HepG2 (cell line): ENCODE data around the gene GDPD4. TPM values are rescaled to one million over a fixed set of nuclear protein-coding genes. Genes with fewer than 3 reads are reported as not detected.

ENCODE experiments used
- ATAC-seq: fragments of 200-7000 bp; cut with Tn5 transposase; 3 replicates; pipeline ENCODE4 v1.9.1; 2020; ENCODE audit warnings: mild to moderate bottlenecking, moderate library complexity
- BruUV-seq: library from RNA; stranded (reverse); fragments of 400-500 nt; replicated peaks from 2 replicates; lab custom pipeline; 2021; lab: Mats Ljungman, UMichigan
- CTCF ChIA-PET: fragments of 300-600 bp; formaldehyde crosslinking; extraction: SDS; loops from one replicate; lab custom pipeline; 2021; ENCODE audit warnings: low total read pairs, inconsistent platforms, low intra/inter-chr PET ratio; lab: Yijun Ruan, JAX
- POLR2A ChIA-PET: fragments of 350-600 bp; sonication (Branson Sonifier 250); formaldehyde crosslinking; loops from one replicate; lab custom pipeline; 2020; ENCODE audit warnings: antibody characterized with exemption, inconsistent platforms; lab: Yijun Ruan, JAX
- DNase-seq: peaks from one replicate; pipeline ENCODE4 v3.0.0-alpha.2; 2015; ENCODE audit warnings: low spot score
- FAIRE-seq: peaks from 3 replicates; lab custom pipeline; 2011; peaks lifted over from hg19 to GRCh38; lab: Jason Lieb, UNC
- H2AFZ ChIP-seq: one replicate; pipeline ENCODE4 v1.6.1; 2011; ENCODE audit warnings: low read length, inconsistent platforms
- H3K27ac ChIP-seq: fragments of 300-600 bp; 3 replicates; pipeline ENCODE4 v1.8.0; 2011; ENCODE audit warnings: mixed run types, mild to moderate bottlenecking, mixed read lengths, low read length, inconsistent platforms; ENCODE audit not compliant: insufficient read depth; ENCODE audit errors: extremely low read length
- H3K27me3 ChIP-seq, 2 experiments: fragments of 200-600 bp in 1 of 2; 2 replicates in 1 of 2; 3 replicates in 1 of 2; pipeline versions ENCODE4 v1.6.0 to v1.8.0; 2011; ENCODE audit warnings: low read length in 2 of 2, mild to moderate bottlenecking in 2 of 2, moderate library complexity in 2 of 2, inconsistent platforms in 1 of 2; ENCODE audit not compliant: insufficient read depth in 2 of 2, control insufficient read depth in 1 of 2
- H3K36me3 ChIP-seq, 2 experiments: fragments of 200-600 bp in 1 of 2; replicated peaks in 1 of 2; 2 replicates in 1 of 2; 3 replicates in 1 of 2; pipeline versions ENCODE4 v1.5.1 to v1.8.0; 2011; ENCODE audit warnings: low read length in 2 of 2, inconsistent platforms in 1 of 2; ENCODE audit not compliant: insufficient read depth in 2 of 2, control insufficient read depth in 1 of 2
- H3K4me1 ChIP-seq: 2 replicates; pipeline ENCODE4 v1.5.1; 2012; ENCODE audit warnings: low read length, inconsistent platforms; ENCODE audit not compliant: insufficient read depth
- H3K4me2 ChIP-seq: 2 replicates; pipeline ENCODE4 v1.6.0; 2011; ENCODE audit warnings: low read depth, low read length, inconsistent platforms
- H3K4me3 ChIP-seq, 3 experiments: fragments of 200-600 bp in 1 of 3; sonication (generic), shearing (Covaris generic) in 1 of 3; replicated peaks in 1 of 3; 2 replicates each; pipeline ENCODE4 v1.5.1; 2011 to 2016; ENCODE audit warnings: low read length in 3 of 3, inconsistent platforms in 2 of 3, low read depth in 2 of 3, mild to moderate bottlenecking in 2 of 3, control low read depth in 1 of 3, mixed read lengths in 1 of 3; ENCODE audit not compliant: insufficient read depth in 1 of 3
- H3K79me2 ChIP-seq: one replicate; pipeline ENCODE4 v1.6.1; 2011; ENCODE audit warnings: low read length, inconsistent platforms; ENCODE audit not compliant: insufficient read depth
- H3K9ac ChIP-seq: 2 replicates; pipeline ENCODE4 v1.6.0; 2011; ENCODE audit warnings: mild to moderate bottlenecking, low read depth, low read length, inconsistent platforms; ENCODE audit not compliant: insufficient read depth
- H3K9me3 ChIP-seq: 2 replicates; pipeline ENCODE4 v1.5.1; 2012; ENCODE audit warnings: mild to moderate bottlenecking, low read length
- H4K20me1 ChIP-seq: 2 replicates; pipeline ENCODE4 v1.6.0; 2011; ENCODE audit warnings: inconsistent platforms, mild to moderate bottlenecking, low read length, moderate library complexity; ENCODE audit not compliant: insufficient read depth
- CCDC6 ChIP-seq: sonication (generic); formaldehyde crosslinking; IDR thresholded peaks from 2 replicates; pipeline ENCODE4 v1.8.1; 2022; ENCODE audit warnings: mild to moderate bottlenecking, missing genetic modification reagents, moderate library complexity
- MTF2 ChIP-seq: sonication (generic); formaldehyde crosslinking; IDR thresholded peaks from 2 replicates; pipeline ENCODE4 v1.5.0; 2020; ENCODE audit warnings: missing genetic modification reagents, borderline replicate concordance
- PHB2 ChIP-seq: fragments of 450-650 bp; IDR thresholded peaks from 2 replicates; pipeline ENCODE4 v1.6.1; 2018; ENCODE audit not compliant: partially characterized antibody
- RAD51 ChIP-seq: fragments of 450-650 bp; IDR thresholded peaks from 2 replicates; pipeline ENCODE4 v1.6.1; 2016; ENCODE audit warnings: borderline replicate concordance
- RORA ChIP-seq: sonication (generic); formaldehyde crosslinking; IDR thresholded peaks from 2 replicates; pipeline ENCODE4 v1.5.0; 2020; ENCODE audit warnings: mild to moderate bottlenecking, missing genetic modification reagents, moderate library complexity
- SALL1 ChIP-seq: sonication (generic); formaldehyde crosslinking; IDR thresholded peaks from 2 replicates; pipeline ENCODE4 v1.8.0; 2022; ENCODE audit warnings: mild to moderate bottlenecking, missing genetic modification reagents
- SOX13 ChIP-seq, 3 experiments: fragments of 450-650 bp in 1 of 3; sonication (generic) in 1 of 3; formaldehyde crosslinking in 1 of 3; IDR thresholded peaks in 2 of 3; conservative IDR thresholded peaks in 1 of 3; 2 replicates each; pipeline versions ENCODE4 v1.5.0 to v1.6.1; 2016 to 2020; ENCODE audit warnings: antibody characterized with exemption in 1 of 3, mild to moderate bottlenecking in 1 of 3, missing compliant biosample characterization in 1 of 3, missing genetic modification reagents in 1 of 3, moderate library complexity in 1 of 3
- SRY ChIP-seq: sonication (generic); formaldehyde crosslinking; IDR thresholded peaks from 2 replicates; pipeline ENCODE4 v1.8.0; 2022; ENCODE audit warnings: mild to moderate bottlenecking, missing genetic modification reagents
- TBX3 ChIP-seq: fragments of 450-650 bp; IDR thresholded peaks from 2 replicates; pipeline ENCODE4 v1.6.1; 2017; ENCODE audit warnings: antibody characterized with exemption, mild to moderate bottlenecking, inconsistent platforms, borderline replicate concordance
- ZKSCAN8 ChIP-seq: IDR thresholded peaks from 2 replicates; pipeline ENCODE4 v1.6.1; 2016; ENCODE audit warnings: borderline replicate concordance, missing genetic modification reagents, missing compliant biosample characterization
- ZNF446 ChIP-seq: sonication (generic); formaldehyde crosslinking; IDR thresholded peaks from 2 replicates; pipeline ENCODE4 v1.5.0; 2020; ENCODE audit warnings: mild to moderate bottlenecking, missing genetic modification reagents
- ZNF772 ChIP-seq: sonication (generic); formaldehyde crosslinking; IDR thresholded peaks from 2 replicates; pipeline ENCODE4 v1.5.0; 2020; ENCODE audit warnings: mild to moderate bottlenecking, missing genetic modification reagents
- ZNF780A ChIP-seq: sonication (generic); formaldehyde crosslinking; IDR thresholded peaks from 2 replicates; pipeline ENCODE4 v1.8.0; 2022; ENCODE audit warnings: mild to moderate bottlenecking, missing genetic modification reagents, moderate library complexity
- ZNF878 ChIP-seq: sonication (generic); formaldehyde crosslinking; IDR thresholded peaks from 2 replicates; pipeline ENCODE4 v1.8.1; 2023; ENCODE audit warnings: mild to moderate bottlenecking, missing genetic modification reagents, moderate library complexity
- WGBS: methylation state at CpG from one replicate; pipeline ENCODE4 v1.1.6; 2017; ENCODE audit warnings: low lambda C conversion rate; 5-methylcytosine and 5-hydroxymethylcytosine counted together
- in situ Hi-C: cut with HindIII; loops from 2 replicates; pipeline ENCODE4 v1.10.0; 2017; ENCODE audit warnings: low pct_unique_long_range_greater_than_20kb; ENCODE audit not compliant: extremely low pct_ligation_motif_present
- intact Hi-C: fragments of 100-400 bp; cut with micrococcal nuclease; formaldehyde crosslinking; loops from one replicate; pipeline ENCODE4 v1.10.0; 2022; ENCODE audit not compliant: unreplicated experiment
- polyA plus RNA-seq, 8 experiments: library from polyadenylated mRNA; depleted of rRNA in 3 of 8; stranded (reverse) in 7 of 8; unstranded in 1 of 8; fragments of >200 nt; fragmentation: Illumina TruSeq in 4 of 8; extraction: Trizol in 4 of 8; gene quantifications; 2 replicates each; pipeline versions ENCODE4 v1.2.1 to v1.2.3, GENCODE V29; 2011 to 2016; ENCODE audit warnings: low read depth in 4 of 8, missing spikeins in 1 of 8, mixed read lengths in 1 of 8; ENCODE audit not compliant: insufficient read depth in 1 of 8
- total RNA-seq, 5 experiments: library from RNA; depleted of rRNA; stranded (reverse); fragments of >200 nt; fragmentation: Illumina TruSeq; extraction: Trizol; gene quantifications; 2 replicates each; pipeline ENCODE4 v1.2.3, GENCODE V29; 2016; ENCODE audit warnings: low read depth in 1 of 5
- TF ChIP-seq, protein P1 (sequence below): sonication (generic); formaldehyde crosslinking; IDR thresholded peaks from 2 replicates; pipeline ENCODE4 v1.9.0; 2021; ENCODE audit warnings: missing genetic modification reagents, mild to moderate bottlenecking, borderline replicate concordance
- TF ChIP-seq, protein P2 (sequence below): sonication (generic); formaldehyde crosslinking; IDR thresholded peaks from 2 replicates; pipeline ENCODE4 v1.5.0; 2020; ENCODE audit warnings: missing genetic modification reagents

Gene GDPD4
- total and polyA plus RNA-seq, 2 of the 13 experiments (the other 11 are each of a cell fraction or from before 2014, with no cell fraction given), result not detected

GRCh38 chr11:77217156-77217555, 84.3 kb downstream of the GDPD4 start:
- no peaks in the 10 kb centered on the region for H3K4me1 ChIP-seq
- H3K4me3 ChIP-seq, result no peak overlapping the region
- in situ Hi-C loops (no loop called here), intact Hi-C loops (no loop called here)
- no TSS peak for BruUV-seq
- ATAC-seq, result no peak
- no peak overlapping the region for H3K9ac ChIP-seq
- POLR2A ChIA-PET, result no interaction called here
- CTCF ChIA-PET, result no interaction called here
- no peaks in the 10 kb centered on the region for H4K20me1 ChIP-seq
- no peaks in the 10 kb centered on the region for H3K9me3 ChIP-seq
- H2AFZ ChIP-seq, result no peak overlapping the region
- H3K4me2 ChIP-seq, result no peak overlapping the region
- no peak for FAIRE-seq
- H3K27me3 ChIP-seq, result no peaks in the 10 kb centered on the region
- TF ChIP-seq CCDC6 (CRISPR knock-in tag), result no peak
- peaks cover 0 to 4% of the 10 kb centered on the region in 2 experiments; a peak in 1 of 5 replicates for H3K36me3 ChIP-seq
- 50% methylated on average over 1 of the region's 2 CpGs for WGBS
- no peaks in the 10 kb centered on the region for H3K79me2 ChIP-seq
- H3K27ac ChIP-seq, result no peak overlapping the region
- DNase-seq, result no peak

GRCh38 chr11:77215106-77215505, 86.4 kb downstream of the GDPD4 start:
- CTCF ChIA-PET, result no interaction called here
- Histone ChIP-seq H3K4me2 (no peak overlapping the region), H3K79me2 (no peaks in the 10 kb centered on the region), H3K36me3 (peaks cover 0 to 4% of the 10 kb centered on the region in 2 experiments; a peak in 1 of 5 replicates), H2AFZ (no peak overlapping the region), H3K4me3 (no peak overlapping the region), H3K9ac (no peak overlapping the region), H4K20me1 (no peaks in the 10 kb centered on the region), H3K9me3 (no peaks in the 10 kb centered on the region), H3K27me3 (no peaks in the 10 kb centered on the region), H3K4me1 (0 out of 2 replicates have a peak, but pooled peaks cover 6% of the 10 kb centered on the region), H3K27ac (no peak overlapping the region)
- DNase-seq, result no peak
- TF ChIP-seq ZNF446 (CRISPR knock-in tag) (no peak), ZKSCAN8 (CRISPR knock-in tag) (no peak), RAD51 (no peak), SALL1 (CRISPR knock-in tag) (no peak), PHB2 (no peak), SOX13 (IDR thresholded peaks at IDR 0.05) (no peak), SOX13 (CRISPR knock-in tag; conservative IDR thresholded peaks at IDR 0.05 in 1 of 2, IDR thresholded peaks at IDR 0.05 in 1 of 2) (no peak), SRY (CRISPR knock-in tag) (no peak), ZNF780A (CRISPR knock-in tag) (no peak), RORA (CRISPR knock-in tag) (no peak), TBX3 (no peak), MTF2 (CRISPR knock-in tag) (no peak), ZNF878 (no peak), ZNF772 (no peak)
- TF ChIP-seq, protein P1, sequence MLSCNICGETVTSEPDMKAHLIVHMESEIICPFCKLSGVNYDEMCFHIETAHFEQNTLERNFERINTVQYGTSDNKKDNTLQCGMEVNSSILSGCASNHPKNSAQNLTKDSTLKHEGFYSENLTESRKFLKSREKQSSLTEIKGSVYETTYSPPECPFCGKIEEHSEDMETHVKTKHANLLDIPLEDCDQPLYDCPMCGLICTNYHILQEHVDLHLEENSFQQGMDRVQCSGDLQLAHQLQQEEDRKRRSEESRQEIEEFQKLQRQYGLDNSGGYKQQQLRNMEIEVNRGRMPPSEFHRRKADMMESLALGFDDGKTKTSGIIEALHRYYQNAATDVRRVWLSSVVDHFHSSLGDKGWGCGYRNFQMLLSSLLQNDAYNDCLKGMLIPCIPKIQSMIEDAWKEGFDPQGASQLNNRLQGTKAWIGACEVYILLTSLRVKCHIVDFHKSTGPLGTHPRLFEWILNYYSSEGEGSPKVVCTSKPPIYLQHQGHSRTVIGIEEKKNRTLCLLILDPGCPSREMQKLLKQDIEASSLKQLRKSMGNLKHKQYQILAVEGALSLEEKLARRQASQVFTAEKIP (CRISPR knock-in tag), result no peak
- TF ChIP-seq, protein P2, sequence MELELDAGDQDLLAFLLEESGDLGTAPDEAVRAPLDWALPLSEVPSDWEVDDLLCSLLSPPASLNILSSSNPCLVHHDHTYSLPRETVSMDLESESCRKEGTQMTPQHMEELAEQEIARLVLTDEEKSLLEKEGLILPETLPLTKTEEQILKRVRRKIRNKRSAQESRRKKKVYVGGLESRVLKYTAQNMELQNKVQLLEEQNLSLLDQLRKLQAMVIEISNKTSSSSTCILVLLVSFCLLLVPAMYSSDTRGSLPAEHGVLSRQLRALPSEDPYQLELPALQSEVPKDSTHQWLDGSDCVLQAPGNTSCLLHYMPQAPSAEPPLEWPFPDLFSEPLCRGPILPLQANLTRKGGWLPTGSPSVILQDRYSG (CRISPR knock-in tag), result no peak
- in situ Hi-C loops, result no loop called here
- FAIRE-seq, result no peak
- BruUV-seq, result no TSS peak
- 74% methylated on average over 3 of the region's 3 CpGs for WGBS
- intact Hi-C loops, result no loop called here
- POLR2A ChIA-PET, result no interaction called here
- ATAC-seq, result no peak
